Uterus (tissue), 4 donors: Measurements from ENCODE around the gene JUNB. TPM values are rescaled to one million over a fixed set of nuclear protein-coding genes. Genes with fewer than 3 reads are reported as not detected.

ENCODE experiments used
- DNase-seq, 2 donors: peaks; one replicate each; pipeline ENCODE4 v3.0.0-alpha.2; 2019 to 2020
- H3K27ac ChIP-seq, 2 donors: fragments of 200-600 bp; sonication (generic); 1 replicate in 1 of 2; 2 replicates in 1 of 2; pipeline ENCODE4 v1.5.1; 2016 to 2018
- H3K27me3 ChIP-seq, 2 donors: fragments of 200-600 bp; sonication (generic); one replicate each; pipeline ENCODE4 v1.5.1; 2018 to 2019; ENCODE audit warnings: control low read depth in 1 of 2
- H3K36me3 ChIP-seq, 2 donors: fragments of 200-600 bp; sonication (generic); one replicate each; pipeline ENCODE4 v1.5.1; 2019; ENCODE audit warnings: control low read depth in 1 of 2
- H3K4me1 ChIP-seq, 2 donors: fragments of 200-600 bp; sonication (generic); one replicate each; pipeline ENCODE4 v1.5.1; 2018 to 2019; ENCODE audit warnings: control low read depth in 1 of 2
- H3K4me3 ChIP-seq, 2 donors: fragments of 200-600 bp; sonication (generic); 1 replicate in 1 of 2; 2 replicates in 1 of 2; pipeline ENCODE4 v1.5.1; 2018 to 2019; ENCODE audit warnings: mild to moderate bottlenecking in 1 of 2
- H3K9me3 ChIP-seq, 2 donors: fragments of 200-600 bp; sonication (generic); one replicate each; pipeline ENCODE4 v1.5.1; 2019; ENCODE audit warnings: control low read depth in 1 of 2
- CTCF ChIP-seq, 4 experiments: fragments of 200-600 bp in 2 of 4; fragments of 450-650 bp in 2 of 4; sonication (generic) in 2 of 4; IDR thresholded peaks; one replicate each; pipeline ENCODE4 v1.5.1; 2016 to 2019; ENCODE audit warnings: antibody characterized with exemption in 4 of 4, mild to moderate bottlenecking in 2 of 4, moderate library complexity in 1 of 4
- POLR2A ChIP-seq, 2 donors: fragments of 450-650 bp; IDR thresholded peaks; one replicate each; pipeline ENCODE4 v1.6.1; 2016; ENCODE audit warnings: antibody characterized with exemption in 2 of 2, mild to moderate bottlenecking in 1 of 2, moderate library complexity in 1 of 2
- intact Hi-C: fragments of 100-400 bp; cut with DNase I; formaldehyde crosslinking; loops from one replicate; pipeline ENCODE4 v1.15.1; 2023; ENCODE audit warnings: low total_unique reads
- total RNA-seq, 4 donors: library from RNA; depleted of rRNA in 3 of 4; stranded (reverse); fragments of >200 nt in 3 of 4; gene quantifications; one replicate each; pipeline versions ENCODE4 v1.1.0 to v1.2.4, GENCODE V29; 2014 to 2023
- donor health status: DM: yes; HTN: yes; CAD: no.

The JUNB gene
- total RNA-seq, 4 donors from 2014 or later: 47.4 to 417 (median 81.5) TPM

- intact Hi-C loops: no loop called here
- TF ChIP-seq CTCF (IDR thresholded peaks at IDR 0.05) (peak; percentile 55 to 83 (median 80)), POLR2A (IDR thresholded peaks at IDR 0.05) (no peak)
- peak; percentile 49 to 73 for DNase-seq
- Histone ChIP-seq H3K27ac (no peak overlapping the region), H3K9me3 (no peaks in the 10 kb centered on the region), H3K36me3 (no peaks in the 10 kb centered on the region), H3K4me1 (peaks cover 0 to 6% of the 10 kb centered on the region in 2 donors), H3K27me3 (no peaks in the 10 kb centered on the region), H3K4me3 (peak overlapping the region; percentile 9 to 28)
Observed at GRCh38 chr19:12757544-12758274, 33.6 kb upstream of the JUNB start.

DNA sequence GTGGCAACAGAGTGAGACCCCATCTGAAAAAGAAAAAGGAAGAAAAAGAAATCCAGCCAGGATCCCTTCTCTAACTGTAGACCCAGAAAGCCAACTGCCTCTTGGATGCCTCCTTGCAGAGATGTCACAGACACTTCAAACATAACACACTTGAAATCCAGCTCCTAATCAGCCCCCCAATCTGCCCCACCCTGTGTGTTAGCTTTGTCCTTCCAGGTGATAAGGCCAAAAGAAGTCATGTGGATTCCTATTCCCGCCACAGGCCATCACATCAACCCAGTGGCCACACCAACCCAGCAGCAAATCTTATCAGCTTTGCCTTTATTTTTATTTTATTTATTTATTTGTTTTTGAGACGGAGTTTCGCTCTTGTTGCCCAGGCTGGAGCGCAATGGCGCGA is 31.6 kb upstream of the JUNB start:
- Histone ChIP-seq H3K9me3 (no peaks in the 10 kb centered on the region), H3K4me3 (no peak overlapping the region), H3K27me3 (no peaks in the 10 kb centered on the region), H3K4me1 (peaks cover 0 to 6% of the 10 kb centered on the region in 2 donors), H3K36me3 (no peaks in the 10 kb centered on the region), H3K27ac (no peak overlapping the region)
- no peak for DNase-seq
- intact Hi-C loops: no loop called here
- TF ChIP-seq CTCF (IDR thresholded peaks at IDR 0.05): no peak
- no peak for TF ChIP-seq POLR2A (IDR thresholded peaks at IDR 0.05)

- H3K9me3 ChIP-seq: no peaks in the 10 kb centered on the region
- no peaks in the 10 kb centered on the region for H3K36me3 ChIP-seq
- TF ChIP-seq CTCF (IDR thresholded peaks at IDR 0.05) (no peak), POLR2A (IDR thresholded peaks at IDR 0.05) (no peak)
- H3K27ac ChIP-seq: no peak overlapping the region
- H3K4me3 ChIP-seq: no peak overlapping the region
- DNase-seq: no peak
- no peaks in the 10 kb centered on the region for H3K27me3 ChIP-seq
- no peaks in the 10 kb centered on the region for H3K4me1 ChIP-seq
- intact Hi-C loops: no loop called here
Observed at GRCh38 chr19:12763100-12763499, 28.2 kb upstream of the JUNB start.

DNA sequence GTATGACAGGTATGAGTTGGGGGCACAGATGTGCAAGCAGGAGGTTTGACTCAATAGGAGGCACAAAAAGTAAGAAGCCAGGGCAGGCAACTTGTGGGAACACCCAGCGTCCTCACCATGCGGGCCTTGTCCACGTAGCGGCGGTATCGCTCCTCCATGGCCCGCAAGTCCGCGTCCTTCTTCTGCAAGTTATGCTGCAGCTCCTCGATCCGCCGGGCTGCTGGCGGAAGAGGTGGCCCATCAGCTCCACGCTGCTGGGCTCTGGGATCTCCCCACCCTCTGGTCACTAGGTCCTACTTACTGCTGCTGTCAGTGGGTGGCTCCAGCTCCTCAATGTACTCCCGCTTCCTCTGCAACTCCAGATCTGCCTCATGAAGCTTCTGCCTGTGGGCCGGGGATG is 26.6 kb upstream of the JUNB start:
- no peaks in the 10 kb centered on the region for H3K4me1 ChIP-seq
- H3K27me3 ChIP-seq: no peaks in the 10 kb centered on the region
- no peak for DNase-seq
- no peak overlapping the region for H3K27ac ChIP-seq
- no peaks in the 10 kb centered on the region for H3K9me3 ChIP-seq
- H3K36me3 ChIP-seq: no peaks in the 10 kb centered on the region
- intact Hi-C loops: loop anchor here (5.0 kb wide), 2 partner anchors 38 to 78 kb away; partner anchors contain the start of genes PRDX2 and THSD8
- TF ChIP-seq POLR2A (IDR thresholded peaks at IDR 0.05): no peak
- no peak for TF ChIP-seq CTCF (IDR thresholded peaks at IDR 0.05)
- no peak overlapping the region for H3K4me3 ChIP-seq

DNA sequence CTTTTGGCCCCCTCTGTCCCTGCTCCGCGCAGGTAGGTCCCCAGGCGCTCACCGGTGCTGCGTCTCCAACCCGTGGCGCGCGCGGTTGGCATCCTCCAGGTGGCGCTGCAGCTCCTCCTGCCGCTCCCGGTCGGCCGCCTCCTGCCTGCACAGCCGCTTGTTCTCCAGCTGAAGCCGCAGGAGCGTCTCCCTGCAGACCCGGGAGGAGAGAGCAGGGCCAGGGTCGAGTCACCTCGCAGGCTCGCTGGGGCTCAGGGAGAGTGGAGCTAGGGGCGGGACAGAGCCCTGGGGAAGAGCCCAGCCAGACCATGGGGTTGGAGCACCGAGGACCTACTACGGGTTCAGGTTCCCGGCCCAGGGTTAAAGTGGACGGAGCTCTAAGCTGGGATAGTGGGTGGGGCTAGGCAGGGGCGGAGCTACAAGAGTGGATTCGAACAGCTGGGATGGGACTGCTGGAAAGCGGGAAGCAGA is 25.2 kb upstream of the JUNB start:
- peak; percentile 29 to 30 for TF ChIP-seq POLR2A (IDR thresholded peaks at IDR 0.05)
- peak; percentile 95 to 98 (median 96) for TF ChIP-seq CTCF (IDR thresholded peaks at IDR 0.05)
- DNase-seq: peak; percentile 74 to 84
- intact Hi-C loops: loop anchor here (5.0 kb wide), 2 partner anchors 36 to 76 kb away; partner anchors contain the start of genes PRDX2 and THSD8
- Histone ChIP-seq H3K4me3 (peak overlapping the region; percentile 32 to 42), H3K36me3 (no peaks in the 10 kb centered on the region), H3K4me1 (no peaks in the 10 kb centered on the region), H3K27ac (peak overlapping the region; percentile 56 to 59), H3K27me3 (no peaks in the 10 kb centered on the region), H3K9me3 (no peaks in the 10 kb centered on the region)
